Measurements from ENCODE around the gene GFOD2. TPM values are rescaled to one million over a fixed set of nuclear protein-coding genes. Genes with fewer than 3 reads are reported as not detected.

Gene GFOD2
- total and polyA plus RNA-seq, 2 of the 8 experiments (the other 6 are each of a cell fraction or from before 2014, with no cell fraction given) = 21.4 to 33.2 TPM

DNA sequence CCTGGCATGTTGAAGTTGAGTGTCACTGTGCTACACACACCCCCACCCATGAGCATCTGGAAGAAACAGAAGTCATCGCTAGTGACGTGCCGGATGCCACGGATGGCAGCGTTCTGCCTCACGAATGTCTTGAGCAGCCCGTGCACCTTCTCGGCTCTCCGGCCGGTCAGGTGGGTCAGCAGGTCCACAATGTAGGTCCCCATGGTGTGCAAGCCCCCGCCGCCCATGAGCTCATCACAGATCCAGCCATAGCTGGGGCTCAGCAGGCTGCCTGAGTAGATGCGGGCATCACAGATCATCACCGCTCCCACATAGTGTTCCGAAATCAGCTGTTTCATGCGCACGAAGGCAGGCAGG is 43.6 kb downstream of the GFOD2 start:
- Histone ChIP-seq H3K36me3 (ENCODE audit: control insufficient read depth in 2 of 4, insufficient read depth in 4 of 4, low read length in 3 of 4) (0 out of 8 replicates have a peak, but pooled peaks cover 0 to 3% (median 0%) of the 10 kb centered on the region in 4 experiments), H3K27ac (ENCODE audit: low read depth, low read length) (no peak overlapping the region), H3K79me1 (ENCODE audit: low read depth, low read length) (no peaks in the 10 kb centered on the region; the same call in none of the 2 replicates), H3K4me2 (ENCODE audit: insufficient read depth in 1 of 2, low read depth in 2 of 2, low read length in 2 of 2) (no peak overlapping the region), H2BK20ac (ENCODE audit: low read length) (no peak overlapping the region), H3K4me1 (replicated peaks in 1 of 4; ENCODE audit: control insufficient read depth in 3 of 4, insufficient read depth in 4 of 4, low read length in 3 of 4) (peaks cover 0 to 3% (median 0%) of the 10 kb centered on the region in 4 experiments; a peak in 1 of 7 replicates), H3K4me3 (ENCODE audit: extremely low read depth in 1 of 4, insufficient read depth in 2 of 4, low read depth in 3 of 4, low read length in 4 of 4) (no peak overlapping the region), H3K9ac (replicated peaks in 1 of 4; ENCODE audit: extremely low read depth in 1 of 4, low read depth in 3 of 4, low read length in 3 of 4) (no peak overlapping the region), H2AFZ (ENCODE audit: low read length) (no peak overlapping the region), H4K91ac (replicated peaks; ENCODE audit: insufficient read length, low read length) (no peak overlapping the region), H3K4ac (replicated peaks; ENCODE audit: insufficient read length, low read depth, low read length) (no peak overlapping the region), H3K79me2 (ENCODE audit: control insufficient read depth in 1 of 2, insufficient read depth in 2 of 2, low read length in 2 of 2) (no peaks in the 10 kb centered on the region), H3K23ac (ENCODE audit: insufficient read length) (no peak overlapping the region), H3K9me3 (ENCODE audit: insufficient read depth in 2 of 2, low read depth in 1 of 2, low read length in 1 of 2) (no peaks in the 10 kb centered on the region), H2BK5ac (ENCODE audit: low read depth, low read length) (no peak overlapping the region), H2BK15ac (ENCODE audit: low read length) (no peak overlapping the region), H3K27me3 (replicated peaks in 1 of 4; ENCODE audit: control insufficient read depth in 3 of 4, extremely low read depth in 1 of 4, insufficient read depth in 3 of 4, low read length in 3 of 4) (no peaks in the 10 kb centered on the region), H4K5ac (ENCODE audit: insufficient read length, low read depth, low read length) (no peak overlapping the region), H4K8ac (ENCODE audit: extremely low read depth, insufficient read depth, low read length) (no peak overlapping the region), H3K18ac (ENCODE audit: extremely low read depth, low read length) (no peak overlapping the region; the same call in 1 of the 2 replicates), H3K56ac (replicated peaks; ENCODE audit: insufficient read length, low read depth, low read length) (no peak overlapping the region), H2BK120ac (replicated peaks; ENCODE audit: low read depth, low read length) (no peak overlapping the region), H2BK12ac (ENCODE audit: low read depth, low read length) (no peak overlapping the region), H3K23me2 (ENCODE audit: low read depth, low read length) (no peaks in the 10 kb centered on the region), H3K14ac (ENCODE audit: insufficient read length) (no peak overlapping the region), H4K20me1 (replicated peaks in 1 of 2; ENCODE audit: control insufficient read depth in 1 of 2, insufficient read depth in 2 of 2, low read length in 2 of 2) (peaks cover 0 to 8% of the 10 kb centered on the region in 2 experiments), H2AK5ac (ENCODE audit: low read depth, low read length) (no peak overlapping the region)
- TF ChIP-seq SIRT6 (IDR thresholded peaks at IDR 0.05; ENCODE audit: low read length) (no peak), NANOG (IDR thresholded peaks at IDR 0.05; ENCODE audit: insufficient read depth, low read depth, low read length, poor library complexity, severe bottlenecking) (no peak), SUZ12 (IDR thresholded peaks at IDR 0.05; ENCODE audit: low read length) (no peak), SP2 (IDR thresholded peaks at IDR 0.05; ENCODE audit: low read length) (no peak), TBP (IDR thresholded peaks at IDR 0.05; ENCODE audit: low read depth, low read length) (no peak), YY1 (IDR thresholded peaks at IDR 0.05; ENCODE audit: low read depth, low read length) (no peak), SAP30 (IDR thresholded peaks at IDR 0.05; ENCODE audit: insufficient read depth, insufficient replicate concordance, low read length) (no peak)
- DNase-seq (ENCODE audit: low read depth in 1 of 2, low spot score in 2 of 2) (no peak), FAIRE-seq (no peak)
- CTCF ChIA-PET (ENCODE audit: partially characterized antibody) = interaction anchor here (1.3 to 5.5 kb wide), 2 partner anchors 12 to 141 kb away, joined by 5 to 46 read pairs; no protein-coding TSS in a partner anchor
- POLR2A ChIA-PET (ENCODE audit: partially characterized antibody) = no interaction called here
- WGBS, 2 experiments (ENCODE audit: extremely low coverage in 1 of 2, insufficient coverage in 1 of 2, insufficient read length in 1 of 2, insufficient replicate concordance in 2 of 2, low coverage in 1 of 2, low lambda C conversion rate in 2 of 2, missing lambda C conversion rate in 1 of 2) = 99% methylated on average over 17 of the region's 17 CpGs; no CpG with 5 or more reads in 1 of the 2 experiments

Data from H1 (cell line).